ENCODE data around the gene ASTN2. TPM values are rescaled to one million over a fixed set of nuclear protein-coding genes. Genes with fewer than 3 reads are reported as not detected.

ASTN2 gene
- total and polyA plus RNA-seq, 4 donors, result 0.57 to 2.9 (median 1.4) TPM

GRCh38 chr9:116501871-116502270 is 913.0 kb downstream of the ASTN2 start (continued):
- TF ChIP-seq CTCF (IDR thresholded peaks at IDR 0.05; ENCODE audit: low read depth, low read length, missing input control) (no peak), RXRA (IDR thresholded peaks at IDR 0.05) (no peak), GABPA (IDR thresholded peaks at IDR 0.05 in 1 of 2, conservative IDR thresholded peaks at IDR 0.05 in 1 of 2) (no peak), JUND (IDR thresholded peaks at IDR 0.05) (no peak)

- H3K9ac ChIP-seq (ENCODE audit: low read depth in 1 of 2, low read length in 2 of 2), result no peak overlapping the region
- H3K4me3 ChIP-seq (ENCODE audit: low read depth in 1 of 3, low read length in 3 of 3), result no peak overlapping the region
- no peak overlapping the region for H3K27ac ChIP-seq (ENCODE audit: low read depth in 1 of 2, low read length in 2 of 2)
- TF ChIP-seq SP1 (IDR thresholded peaks at IDR 0.05) (no peak), NR2F2 (IDR thresholded peaks at IDR 0.05) (no peak), EGR1 (IDR thresholded peaks at IDR 0.05; ENCODE audit: low read depth in 2 of 2) (no peak), FOXA2 (IDR thresholded peaks at IDR 0.05) (no peak), MAX (IDR thresholded peaks at IDR 0.05) (no peak), HNF4A (conservative IDR thresholded peaks at IDR 0.05) (no peak), FOXA1 (IDR thresholded peaks at IDR 0.05) (no peak)
- H3K36me3 ChIP-seq (ENCODE audit: control insufficient read depth in 4 of 4, insufficient read depth in 3 of 4, low read depth in 1 of 4, low read length in 3 of 4), result no peaks in the 10 kb centered on the region
- H3K27me3 ChIP-seq (ENCODE audit: control insufficient read depth in 4 of 4, insufficient read depth in 4 of 4, low read length in 3 of 4), result no peaks in the 10 kb centered on the region
- DNase-seq (ENCODE audit: low spot score), result no peak
- H3K4me1 ChIP-seq (ENCODE audit: control insufficient read depth in 4 of 4, insufficient read depth in 4 of 4, low read length in 3 of 4), result peaks cover 0 to 7% (median under 1%) of the 10 kb centered on the region in 4 donors
- H3K9me3 ChIP-seq (ENCODE audit: control insufficient read depth in 4 of 4, low read length in 3 of 4), result no peaks in the 10 kb centered on the region
- 85% methylated on average over 5 of the region's 5 CpGs for WGBS
Observed at GRCh38 chr9:116499986-116500871, 914.6 kb downstream of the ASTN2 start.

GRCh38 chr9:116499434-116499833 is 915.4 kb downstream of the ASTN2 start:
- Histone ChIP-seq H3K36me3 (ENCODE audit: control insufficient read depth in 4 of 4, insufficient read depth in 3 of 4, low read depth in 1 of 4, low read length in 3 of 4) (no peaks in the 10 kb centered on the region), H3K9me3 (ENCODE audit: control insufficient read depth in 4 of 4, low read length in 3 of 4) (no peaks in the 10 kb centered on the region), H3K27me3 (ENCODE audit: control insufficient read depth in 4 of 4, insufficient read depth in 4 of 4, low read length in 3 of 4) (no peaks in the 10 kb centered on the region), H3K4me3 (ENCODE audit: low read depth in 1 of 3, low read length in 3 of 3) (no peak overlapping the region), H3K4me1 (ENCODE audit: control insufficient read depth in 4 of 4, insufficient read depth in 4 of 4, low read length in 3 of 4) (peaks cover 0 to 5% (median 0%) of the 10 kb centered on the region in 4 donors), H3K27ac (ENCODE audit: low read depth in 1 of 2, low read length in 2 of 2) (no peak overlapping the region), H3K9ac (ENCODE audit: low read depth in 1 of 2, low read length in 2 of 2) (no peak overlapping the region)
- TF ChIP-seq HNF4G (IDR thresholded peaks at IDR 0.05) (no peak), TAF1 (conservative IDR thresholded peaks at IDR 0.05) (no peak), YY1 (IDR thresholded peaks at IDR 0.05) (no peak), GABPA (IDR thresholded peaks at IDR 0.05 in 1 of 2, conservative IDR thresholded peaks at IDR 0.05 in 1 of 2) (no peak), MAX (IDR thresholded peaks at IDR 0.05) (no peak), ATF3 (IDR thresholded peaks at IDR 0.05) (no peak), NR2F2 (IDR thresholded peaks at IDR 0.05) (no peak), SP1 (IDR thresholded peaks at IDR 0.05) (no peak), JUND (IDR thresholded peaks at IDR 0.05) (no peak), RAD21 (IDR thresholded peaks at IDR 0.05) (no peak), FOXA1 (IDR thresholded peaks at IDR 0.05) (no peak), EGR1 (IDR thresholded peaks at IDR 0.05; ENCODE audit: low read depth in 2 of 2) (no peak), ZBTB33 (IDR thresholded peaks at IDR 0.05) (no peak), HNF4A (conservative IDR thresholded peaks at IDR 0.05) (no peak), REST (IDR thresholded peaks at IDR 0.05) (no peak)
- no peak for DNase-seq (ENCODE audit: low spot score)

All from liver (tissue), 9 donors.